Stimulated activated memory B cell treated with anti-CD40 and anti-IgM and Interleukin-4, amounts not matched to agents 10 μg/mL and 1 μg/mL and 100 μg/mL, for 72 hours (primary cell): Measurements from ENCODE around the gene EXD3.
"Not testable (repeated sequence)": the region's sequence is repeated elsewhere in the genome, so short reads cannot be mapped to it uniquely, and the experiment has no call there.

Experiments used
- ATAC-seq: fragments of 150-1000 bp; cut with Tn5 transposase; 2 replicates; pipeline ENCODE4 v1.10.0; 2021
- H3K27ac Mint-ChIP-seq: one replicate; pipeline ENCODE4 v1.8.0; 2022; ENCODE audit warnings: mild to moderate bottlenecking, mixed read lengths
- H3K27me3 Mint-ChIP-seq: one replicate; pipeline ENCODE4 v1.8.0; 2022; ENCODE audit warnings: mixed read lengths
- H3K36me3 Mint-ChIP-seq: one replicate; pipeline ENCODE4 v1.8.0; 2022; ENCODE audit warnings: mixed read lengths
- H3K4me1 Mint-ChIP-seq: one replicate; pipeline ENCODE4 v1.8.0; 2022; ENCODE audit warnings: mixed read lengths
- H3K4me3 Mint-ChIP-seq: one replicate; pipeline ENCODE4 v1.8.0; 2022; ENCODE audit warnings: mild to moderate bottlenecking, moderate library complexity, mixed read lengths
- H3K9me3 Mint-ChIP-seq: one replicate; pipeline ENCODE4 v1.8.0; 2022; ENCODE audit warnings: mixed read lengths

EXD3 gene

GRCh38 chr9:137452761-137453642 lies 30.0 kb upstream of the EXD3 start:
- Mint-ChIP-seq H3K4me3 (peak overlapping the region; percentile 33), H3K36me3 (peaks cover 39% of the 10 kb centered on the region), H3K27me3 (no peaks in the 10 kb centered on the region), H3K4me1 (peaks cover 57% of the 10 kb centered on the region), H3K27ac (no peak overlapping the region), H3K9me3 (peaks cover 5% of the 10 kb centered on the region)
- ATAC-seq, result no peak

GRCh38 chr9:137452006-137452760 lies 29.2 kb upstream of the EXD3 start:
- H3K4me1 Mint-ChIP-seq, result peaks cover 52% of the 10 kb centered on the region
- H3K9me3 Mint-ChIP-seq, result peaks cover 5% of the 10 kb centered on the region
- no peak overlapping the region for H3K4me3 Mint-ChIP-seq
- no peak for ATAC-seq
- peaks cover 38% of the 10 kb centered on the region for H3K36me3 Mint-ChIP-seq
- H3K27me3 Mint-ChIP-seq, result peaks cover 2% of the 10 kb centered on the region
- H3K27ac Mint-ChIP-seq, result no peak overlapping the region

- H3K27me3 Mint-ChIP-seq, H3K9me3 Mint-ChIP-seq, ATAC-seq, H3K4me3 Mint-ChIP-seq, H3K27ac Mint-ChIP-seq: not testable (repeated sequence)
- Mint-ChIP-seq H3K4me1 (peaks cover 52% of the 10 kb centered on the region), H3K36me3 (peaks cover 33% of the 10 kb centered on the region)
Measured at GRCh38 chr9:137451264-137452005, 28.5 kb upstream of the EXD3 start.

- not testable (repeated sequence) for H3K9me3 Mint-ChIP-seq, H3K27me3 Mint-ChIP-seq, ATAC-seq, H3K27ac Mint-ChIP-seq, H3K4me3 Mint-ChIP-seq
- Mint-ChIP-seq H3K36me3 (peaks cover 26% of the 10 kb centered on the region), H3K4me1 (peaks cover 48% of the 10 kb centered on the region)
Measured at GRCh38 chr9:137450539-137451222, 27.7 kb upstream of the EXD3 start.

- ATAC-seq, result no peak
- no peak overlapping the region for H3K4me3 Mint-ChIP-seq
- peaks cover 50% of the 10 kb centered on the region for H3K4me1 Mint-ChIP-seq
- H3K36me3 Mint-ChIP-seq, result peaks cover 24% of the 10 kb centered on the region
- peaks cover 16% of the 10 kb centered on the region for H3K27me3 Mint-ChIP-seq
- H3K27ac Mint-ChIP-seq, result no peak overlapping the region
- H3K9me3 Mint-ChIP-seq, result peaks cover 5% of the 10 kb centered on the region
Measured at GRCh38 chr9:137449931-137450538, 27.1 kb upstream of the EXD3 start.

- Mint-ChIP-seq H3K4me3 (no peak overlapping the region), H3K36me3 (peaks cover 24% of the 10 kb centered on the region), H3K4me1 (peaks cover 42% of the 10 kb centered on the region), H3K27me3 (peaks cover 22% of the 10 kb centered on the region), H3K27ac (no peak overlapping the region), H3K9me3 (peaks cover 5% of the 10 kb centered on the region)
- ATAC-seq, result no peak
Measured at GRCh38 chr9:137449081-137449844, 26.3 kb upstream of the EXD3 start.

- peaks cover 24% of the 10 kb centered on the region for H3K36me3 Mint-ChIP-seq
- ATAC-seq, result no peak
- peaks cover 37% of the 10 kb centered on the region for H3K4me1 Mint-ChIP-seq
- peaks cover 29% of the 10 kb centered on the region for H3K27me3 Mint-ChIP-seq
- peaks cover 5% of the 10 kb centered on the region for H3K9me3 Mint-ChIP-seq
- H3K27ac Mint-ChIP-seq, result no peak overlapping the region
- H3K4me3 Mint-ChIP-seq, result no peak overlapping the region
Measured at GRCh38 chr9:137448602-137448962, 25.6 kb upstream of the EXD3 start.

GRCh38 chr9:137447722-137448601 lies 25.0 kb upstream of the EXD3 start:
- H3K27ac Mint-ChIP-seq, result no peak overlapping the region
- peaks cover 5% of the 10 kb centered on the region for H3K9me3 Mint-ChIP-seq
- peaks cover 24% of the 10 kb centered on the region for H3K36me3 Mint-ChIP-seq
- ATAC-seq, result no peak
- no peak overlapping the region for H3K4me3 Mint-ChIP-seq
- peaks cover 35% of the 10 kb centered on the region for H3K4me1 Mint-ChIP-seq
- peaks cover 35% of the 10 kb centered on the region for H3K27me3 Mint-ChIP-seq

- Mint-ChIP-seq H3K9me3 (peaks cover 2% of the 10 kb centered on the region), H3K36me3 (peaks cover 19% of the 10 kb centered on the region), H3K4me3 (peak overlapping the region; percentile 8), H3K27ac (no peak overlapping the region), H3K4me1 (peaks cover 28% of the 10 kb centered on the region), H3K27me3 (peaks cover 42% of the 10 kb centered on the region)
- peak; percentile 21 for ATAC-seq
Measured at GRCh38 chr9:137446851-137447471, 24.0 kb upstream of the EXD3 start.

- Mint-ChIP-seq H3K27me3 (peaks cover 47% of the 10 kb centered on the region), H3K9me3 (no peaks in the 10 kb centered on the region), H3K36me3 (peaks cover 16% of the 10 kb centered on the region), H3K4me3 (no peak overlapping the region), H3K4me1 (peaks cover 22% of the 10 kb centered on the region), H3K27ac (no peak overlapping the region)
- ATAC-seq, result no peak
Measured at GRCh38 chr9:137445930-137446431, 23.0 kb upstream of the EXD3 start.

- Mint-ChIP-seq H3K4me3 (no peak overlapping the region), H3K9me3 (no peaks in the 10 kb centered on the region), H3K27ac (no peak overlapping the region), H3K36me3 (peaks cover 15% of the 10 kb centered on the region), H3K27me3 (peaks cover 47% of the 10 kb centered on the region), H3K4me1 (peaks cover 21% of the 10 kb centered on the region)
- peak; percentile 83 for ATAC-seq
Measured at GRCh38 chr9:137445275-137445807, 22.4 kb upstream of the EXD3 start.

- no peak for ATAC-seq
- Mint-ChIP-seq H3K36me3 (peaks cover 4% of the 10 kb centered on the region), H3K27me3 (peaks cover 54% of the 10 kb centered on the region)
Measured at GRCh38 chr9:137444106-137444790, 21.3 kb upstream of the EXD3 start.

More at GRCh38 chr9:137444106-137444790, 21.3 kb upstream of the EXD3 start:
- Mint-ChIP-seq H3K4me3 (no peak overlapping the region), H3K4me1 (peaks cover 14% of the 10 kb centered on the region), H3K27ac (no peak overlapping the region), H3K9me3 (no peaks in the 10 kb centered on the region)
